Stimulated activated CD8-positive, alpha-beta memory T cell treated with anti-CD3 and anti-CD28 coated beads, Interleukin-7, amount 100 ng/mL, for 4 hours (primary cell): ENCODE measurements around the gene CLBA1.

ENCODE experiments used
- DNase-seq, 2 donors: peaks; one replicate each; pipeline ENCODE4 v3.0.0-alpha.2; 2020; ENCODE audit warnings: low read depth in 2 of 2

The CLBA1 gene

GRCh38 chr14:105005329-105005928 lies 19.8 kb downstream of the CLBA1 start:
- DNase-seq: no peak

GRCh38 chr14:105005929-105006830 lies 20.6 kb downstream of the CLBA1 start:
- no peak for DNase-seq

DNA sequence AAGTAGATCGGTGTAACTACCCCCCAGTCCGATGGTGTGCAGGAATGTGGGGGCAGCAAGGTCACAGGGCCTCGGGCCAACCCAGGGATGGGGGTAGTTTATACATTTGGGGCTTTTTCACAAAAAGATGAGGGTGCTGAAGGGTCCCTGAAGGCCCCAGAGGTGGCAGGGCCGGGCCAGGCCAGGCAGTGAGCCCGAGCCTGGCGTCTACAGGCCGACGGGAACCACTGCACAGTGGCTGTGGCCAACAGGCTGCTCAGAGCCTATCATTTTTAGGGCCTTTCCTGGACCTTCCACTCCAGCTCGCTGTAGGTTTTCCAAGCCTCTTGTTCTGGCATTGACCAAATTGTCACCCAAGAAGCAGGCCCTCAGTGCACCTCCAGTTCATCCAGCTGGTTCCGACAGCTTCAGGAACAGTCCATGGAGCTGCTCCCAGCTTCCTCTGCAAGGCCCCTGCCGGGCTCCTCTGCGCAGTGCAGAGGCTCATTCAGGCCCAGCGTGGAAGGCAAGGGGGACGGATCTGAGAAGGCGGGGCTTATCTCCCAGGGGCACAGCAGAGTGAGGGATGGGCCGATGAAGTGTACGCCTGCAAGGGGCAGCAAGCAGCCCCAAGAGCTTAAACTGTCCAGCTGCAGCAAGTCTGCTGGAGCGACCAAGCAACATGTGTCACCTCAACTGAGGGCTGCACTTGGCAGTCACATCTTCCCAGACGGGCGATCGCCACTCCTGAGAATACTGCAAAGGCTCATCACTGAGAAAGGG lies 21.4 kb downstream of the CLBA1 start:
- no peak for DNase-seq

DNA sequence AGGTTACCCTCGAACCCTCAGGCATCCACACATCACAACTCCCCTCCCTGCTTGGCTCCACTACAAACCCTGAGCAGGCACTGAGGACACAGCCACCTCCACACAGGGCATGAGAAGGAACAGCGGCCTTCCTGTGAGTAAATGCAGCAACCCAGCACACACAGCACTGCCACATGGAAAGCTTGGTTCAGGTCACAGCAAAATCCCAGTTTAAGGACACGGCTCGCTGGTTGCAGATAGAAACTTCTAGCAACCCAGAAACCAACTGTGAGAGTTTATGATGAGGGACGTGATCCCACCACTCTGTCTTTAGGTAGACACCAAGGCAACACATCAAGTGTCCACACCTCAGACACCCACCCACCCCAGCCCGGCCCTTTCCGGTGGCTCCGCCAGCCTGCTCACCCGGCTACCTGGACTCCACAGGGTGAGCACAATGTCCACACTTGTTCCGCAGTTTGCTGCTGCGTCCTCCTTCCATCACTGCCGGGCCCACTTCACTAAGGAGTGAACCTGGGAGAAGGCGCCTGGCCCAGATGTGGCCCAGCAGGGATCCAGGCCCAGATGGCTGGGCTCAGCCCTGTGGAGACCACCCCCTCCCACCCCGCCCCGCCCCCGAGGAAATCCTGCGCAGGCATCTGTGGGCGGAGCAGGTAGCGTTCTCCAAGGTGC lies 22.1 kb downstream of the CLBA1 start:
- DNase-seq: no peak

GRCh38 chr14:105010106-105010505 lies 24.5 kb downstream of the CLBA1 start:
- DNase-seq: no peak

DNA sequence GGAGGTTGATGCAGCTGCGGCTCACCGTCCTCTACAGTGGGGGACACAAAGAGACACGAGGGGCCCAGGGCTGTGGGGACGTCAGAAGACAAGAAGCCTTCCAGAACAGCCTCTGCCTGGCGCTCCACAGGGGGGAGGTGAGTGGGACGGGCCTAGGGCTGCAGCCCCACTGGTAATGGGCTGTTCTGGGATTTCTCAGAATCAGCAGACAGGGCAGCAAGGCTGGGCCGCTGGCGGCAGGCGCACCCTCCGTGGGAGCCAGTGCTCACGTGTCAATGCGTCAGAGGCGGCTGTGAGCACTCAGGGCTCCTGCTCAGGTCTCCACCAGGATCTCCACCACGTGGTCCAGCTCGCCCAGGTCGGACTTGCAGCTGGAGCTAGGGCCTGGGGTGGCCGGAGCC lies 25.3 kb downstream of the CLBA1 start:
- DNase-seq: no peak

DNA sequence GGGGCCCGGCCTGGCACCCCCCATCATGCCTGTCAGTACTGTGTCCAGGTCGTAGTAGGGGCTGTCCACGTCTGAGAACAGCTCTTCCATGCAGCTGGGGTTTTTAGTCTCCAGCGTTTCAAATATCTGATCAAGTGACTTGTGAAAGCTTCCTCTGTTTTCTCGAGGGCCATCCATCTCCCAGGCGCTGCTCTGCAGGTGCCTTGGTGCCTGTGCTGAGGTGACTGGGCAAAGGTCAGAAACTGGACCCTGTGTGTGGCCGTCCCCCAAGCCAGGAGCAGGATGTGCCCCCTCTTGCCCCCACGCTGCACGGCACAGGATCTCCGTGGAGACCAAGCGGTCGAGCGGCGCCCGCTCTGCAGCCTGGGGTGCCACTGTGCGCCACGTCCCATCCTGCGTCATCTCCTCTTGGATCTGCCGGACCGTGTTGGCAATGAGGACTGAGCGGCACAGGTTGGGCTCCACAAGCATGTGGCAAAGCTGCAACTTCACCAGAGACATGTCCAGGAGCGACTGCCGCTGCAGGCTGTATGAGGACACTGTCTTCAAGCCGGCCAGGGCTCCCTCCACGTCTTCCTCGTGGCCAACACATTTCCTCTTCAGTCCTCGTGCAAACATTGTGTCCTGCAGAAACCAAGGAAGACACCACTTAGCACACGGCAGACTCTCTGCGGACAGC lies 25.9 kb downstream of the CLBA1 start:
- no peak for DNase-seq

- no peak for DNase-seq
Measured at GRCh38 chr14:105012171-105012985, 26.8 kb downstream of the CLBA1 start.

DNA sequence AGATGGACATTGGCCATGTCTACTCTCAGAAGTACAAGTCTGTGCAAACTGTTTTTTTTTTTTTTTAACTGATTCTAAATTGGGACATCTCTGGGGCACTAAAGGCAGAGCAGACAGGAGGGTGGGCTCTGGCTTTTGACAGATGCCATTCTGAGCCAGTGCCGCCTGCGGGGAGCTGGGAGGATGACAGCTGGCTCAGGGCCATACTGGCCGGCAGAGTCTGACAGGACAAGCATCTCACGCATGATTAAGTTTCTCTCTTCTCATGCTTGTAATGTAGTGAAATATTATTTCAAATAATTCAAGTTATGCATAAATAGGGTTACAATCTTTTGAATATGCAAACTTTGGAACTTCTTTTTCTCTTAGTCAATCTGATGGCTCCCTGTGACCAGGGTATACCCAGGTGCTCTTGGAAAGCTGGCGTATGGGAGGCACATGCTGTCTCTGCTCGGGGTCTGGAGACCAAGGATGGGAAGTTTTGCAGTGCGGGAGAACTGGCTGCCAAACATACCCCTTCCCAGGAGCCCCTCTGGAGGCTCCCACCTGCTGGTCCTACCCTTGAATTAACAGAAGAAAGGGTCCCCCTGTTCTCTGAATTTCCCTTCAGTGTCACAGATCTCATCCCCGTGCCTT lies 27.7 kb downstream of the CLBA1 start:
- DNase-seq: no peak

DNA sequence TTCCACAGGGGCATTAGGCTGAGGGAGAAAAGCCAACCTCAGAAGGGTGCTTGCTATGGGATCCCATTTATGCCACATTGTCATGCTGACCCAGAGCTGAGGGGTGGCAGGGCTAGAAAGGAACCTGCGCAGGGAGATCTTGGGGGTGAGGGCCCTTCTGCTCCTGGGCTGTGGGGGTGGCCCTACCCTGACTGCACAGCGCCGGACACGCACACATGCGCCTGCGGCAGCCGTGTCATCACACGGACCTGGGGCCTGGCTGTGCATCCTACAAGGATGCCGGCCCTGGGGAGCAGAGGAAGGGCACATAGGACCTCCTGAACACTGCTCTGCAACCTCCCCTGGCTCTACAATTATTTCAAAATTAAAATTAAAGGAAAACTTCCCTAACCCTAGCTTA lies 28.4 kb downstream of the CLBA1 start:
- DNase-seq: no peak

- DNase-seq: no peak
Measured at GRCh38 chr14:105014631-105015030, 29.0 kb downstream of the CLBA1 start.

DNA sequence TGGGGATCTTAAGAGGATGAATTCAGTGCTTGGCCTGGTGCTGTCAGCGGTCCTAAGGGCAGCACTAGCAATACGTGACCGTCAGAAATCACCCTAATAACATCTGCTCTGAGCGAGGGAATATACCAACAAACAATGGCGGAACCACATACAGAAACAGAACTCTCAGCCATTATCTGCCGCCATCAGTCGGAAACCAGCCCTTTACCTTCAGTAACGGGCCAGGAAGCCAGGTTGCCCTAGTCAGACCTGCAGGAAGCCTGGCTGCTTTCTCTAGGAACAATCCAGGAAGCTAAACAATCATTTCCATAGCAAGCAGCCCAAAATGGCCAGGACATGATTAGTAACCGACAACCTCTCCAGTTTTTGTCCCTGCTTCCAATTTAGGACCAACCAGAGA lies 29.7 kb downstream of the CLBA1 start:
- no peak for DNase-seq

DNA sequence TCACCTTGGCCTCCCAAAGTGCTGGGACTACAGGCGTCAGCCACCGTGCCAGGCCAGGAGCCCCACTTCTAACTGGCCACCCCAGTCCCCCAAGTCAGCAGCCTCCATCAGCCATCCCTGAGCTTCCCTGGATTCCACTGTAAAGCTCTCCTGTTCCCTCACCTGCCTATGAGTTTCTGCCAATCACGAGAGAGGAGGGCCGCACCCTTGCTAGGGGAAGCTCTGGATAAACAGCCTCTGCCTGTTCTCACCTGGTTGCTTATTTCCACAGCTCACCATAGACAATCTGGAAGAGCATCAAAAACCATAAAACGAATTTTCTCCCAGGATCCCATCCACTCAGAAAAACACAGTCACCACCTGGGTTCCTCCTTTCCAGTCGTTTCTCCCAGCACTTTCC lies 30.3 kb downstream of the CLBA1 start:
- no peak for DNase-seq

GRCh38 chr14:105018414-105018813 lies 32.8 kb downstream of the CLBA1 start:
- no peak for DNase-seq

DNA sequence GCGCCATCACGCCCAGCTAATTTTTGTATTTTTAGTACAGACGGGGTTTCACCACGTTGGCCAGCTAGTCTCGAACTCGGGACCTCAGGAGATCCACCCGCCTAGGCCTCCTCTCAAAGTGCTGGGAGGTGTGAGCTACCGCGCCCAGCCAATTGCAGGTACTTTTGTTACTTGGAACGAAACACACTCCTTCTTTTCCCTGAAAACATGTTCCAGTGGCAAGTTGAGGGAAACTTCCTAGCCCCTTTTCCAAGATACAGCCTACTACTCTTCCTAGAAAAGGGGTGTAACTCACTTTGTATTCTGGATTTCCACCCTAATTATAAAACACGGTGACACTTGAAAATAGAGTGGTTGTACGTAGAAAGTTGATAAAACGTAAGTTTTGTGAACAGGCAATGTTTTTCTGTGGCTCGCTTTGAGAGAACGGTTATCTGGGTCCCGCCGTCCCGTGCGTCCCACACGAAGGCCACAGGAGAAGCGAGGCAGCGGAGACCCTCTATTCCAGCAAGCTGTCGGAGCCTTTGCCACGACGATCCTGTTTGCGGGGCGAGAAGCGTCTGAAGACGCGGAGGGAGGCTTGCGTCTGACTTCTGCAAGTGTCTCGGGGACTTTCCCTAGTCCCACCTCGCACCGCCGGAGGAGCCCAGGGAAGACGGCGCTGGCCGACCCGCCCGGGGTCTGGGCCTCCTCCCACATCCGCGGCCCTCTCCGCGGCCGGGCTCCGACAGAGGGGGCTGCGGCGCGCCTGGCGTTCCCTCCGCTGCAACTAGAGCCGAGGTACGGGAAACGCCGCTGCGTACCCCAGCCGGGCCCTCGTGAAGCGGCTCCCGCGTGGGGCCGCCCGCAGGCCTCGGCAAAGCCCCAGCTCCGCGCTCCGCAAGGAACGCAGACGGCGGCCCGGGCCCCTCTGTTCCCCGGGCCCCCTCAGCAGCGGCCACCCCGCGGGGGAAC lies 34.5 kb downstream of the CLBA1 start:
- peak; percentile 33 to 55 for DNase-seq

GRCh38 chr14:105020815-105021655 lies 35.4 kb downstream of the CLBA1 start, which contains the start of gene CDCA4:
Gene CDCA4, minus strand, starts transcription at chr14:105021083. Its CDS starts 9,154 bp downstream, at chr14:105011929.
- DNase-seq: peak; percentile 92 to 98

DNA sequence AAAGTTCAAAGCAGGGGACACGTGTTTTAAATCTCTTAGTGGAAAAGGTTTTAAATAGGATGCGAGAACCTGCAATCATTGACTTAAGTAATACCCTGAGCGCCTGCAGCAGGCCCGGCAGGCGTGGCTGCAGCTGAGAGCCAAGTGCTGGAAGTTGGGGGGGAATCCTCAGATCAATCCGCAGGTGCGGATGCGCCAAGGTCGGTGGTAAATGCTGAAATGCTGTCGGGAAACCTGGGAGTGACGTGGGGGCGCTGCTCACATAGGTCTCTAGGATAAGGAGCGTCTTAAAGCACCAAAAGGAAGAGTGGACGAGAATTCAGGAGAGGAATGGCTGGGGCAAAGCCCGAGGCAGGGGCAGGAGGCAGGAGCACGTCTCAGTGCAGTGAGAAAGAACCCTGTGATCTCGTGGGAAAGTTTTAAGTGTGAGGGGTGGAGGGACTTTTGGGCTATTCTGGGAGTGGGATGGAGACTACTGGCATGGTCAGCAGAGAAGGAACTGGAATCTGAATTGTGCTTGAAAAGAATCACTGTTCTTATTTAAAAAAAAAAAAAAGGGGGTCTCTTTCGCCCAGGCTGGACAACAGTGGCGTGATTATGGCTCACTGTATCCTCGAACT lies 36.2 kb downstream of the CLBA1 start:
- DNase-seq: no peak
